ENCODE data around the gene WDPCP.
"Not testable (repeated sequence)": the region's sequence is repeated elsewhere in the genome, so short reads cannot be mapped to it uniquely, and the experiment has no call there.

Gene WDPCP

GRCh38 chr2:63300835-63301234, 287.4 kb downstream of the WDPCP start:
- DNase-seq (ENCODE audit: low spot score): no peak

GRCh38 chr2:63287956-63288355, 300.3 kb downstream of the WDPCP start:
- no peak for DNase-seq (ENCODE audit: low spot score)
- TF ChIP-seq CTCF (IDR thresholded peaks at IDR 0.05; ENCODE audit: borderline replicate concordance, control extremely low read depth, extremely low read depth, insufficient read depth, missing control alignments): no peak
- in situ Hi-C loops (cut with MboI; ENCODE audit: low sequenced_read_pairs, unreplicated experiment): no loop called here

More at GRCh38 chr2:63300835-63301234, 287.4 kb downstream of the WDPCP start:
- TF ChIP-seq CTCF (IDR thresholded peaks at IDR 0.05; ENCODE audit: borderline replicate concordance, control extremely low read depth, extremely low read depth, insufficient read depth, missing control alignments): no peak
- in situ Hi-C loops (cut with MboI; ENCODE audit: low sequenced_read_pairs, unreplicated experiment): no loop called here

GRCh38 chr2:63286520-63286919, 301.8 kb downstream of the WDPCP start:
- DNase-seq (ENCODE audit: low spot score); in situ Hi-C loops (cut with MboI; ENCODE audit: low sequenced_read_pairs, unreplicated experiment): not testable (repeated sequence)

- in situ Hi-C loops (cut with MboI; ENCODE audit: low sequenced_read_pairs, unreplicated experiment): no loop called here
- no peak for TF ChIP-seq CTCF (IDR thresholded peaks at IDR 0.05; ENCODE audit: borderline replicate concordance, control extremely low read depth, extremely low read depth, insufficient read depth, missing control alignments)
- DNase-seq (ENCODE audit: low spot score): no peak
Measured at GRCh38 chr2:63283273-63283672, 305.0 kb downstream of the WDPCP start.

GRCh38 chr2:63272560-63272959, 315.7 kb downstream of the WDPCP start:
- no peak for DNase-seq (ENCODE audit: low spot score)
- in situ Hi-C loops (cut with MboI; ENCODE audit: low sequenced_read_pairs, unreplicated experiment): no loop called here
- no peak for TF ChIP-seq CTCF (IDR thresholded peaks at IDR 0.05; ENCODE audit: borderline replicate concordance, control extremely low read depth, extremely low read depth, insufficient read depth, missing control alignments)

- DNase-seq (ENCODE audit: low spot score): no peak
- in situ Hi-C loops (cut with MboI; ENCODE audit: low sequenced_read_pairs, unreplicated experiment): no loop called here
- no peak for TF ChIP-seq CTCF (IDR thresholded peaks at IDR 0.05; ENCODE audit: borderline replicate concordance, control extremely low read depth, extremely low read depth, insufficient read depth, missing control alignments)
Measured at GRCh38 chr2:63270717-63271116, 317.6 kb downstream of the WDPCP start.

DNA sequence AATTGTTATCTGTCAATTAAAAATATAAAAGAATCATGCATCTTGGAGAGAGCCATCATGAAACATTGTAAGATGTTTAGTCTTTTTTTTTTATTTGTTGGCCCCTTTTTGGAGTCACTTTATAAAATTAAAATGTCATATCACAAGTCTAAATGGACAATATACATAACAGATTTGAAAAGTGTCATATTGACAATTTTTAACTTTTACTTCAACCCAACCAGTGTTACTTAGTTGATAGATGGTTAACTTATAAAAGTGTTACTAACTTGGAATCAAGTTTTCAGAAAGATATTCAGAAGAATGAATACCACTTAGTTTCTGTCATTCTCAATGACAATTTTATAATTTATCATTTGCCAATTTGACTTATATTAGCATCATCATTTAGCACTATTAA, 319.3 kb downstream of the WDPCP start:
- in situ Hi-C loops (cut with MboI; ENCODE audit: low sequenced_read_pairs, unreplicated experiment): no loop called here
- TF ChIP-seq CTCF (IDR thresholded peaks at IDR 0.05; ENCODE audit: borderline replicate concordance, control extremely low read depth, extremely low read depth, insufficient read depth, missing control alignments): no peak
- no peak for DNase-seq (ENCODE audit: low spot score)
